IMR-90 (cell line): Measurements from ENCODE around the gene ARMCX4. TPM values are rescaled to one million over a fixed set of nuclear protein-coding genes. Genes with fewer than 3 reads are reported as not detected.

Experiments
- ATAC-seq: fragments of 200-7000 bp; cut with Tn5 transposase; 2 replicates; pipeline ENCODE4 v1.9.1; 2020; ENCODE audit warnings: low read depth, mild to moderate bottlenecking, moderate library complexity
- BruUV-seq: library from RNA; stranded (reverse); fragments of 400-500 nt; replicated peaks from 2 replicates; lab custom pipeline; 2021; lab: Mats Ljungman, UMichigan
- CTCF ChIA-PET: fragments of 300-600 bp; formaldehyde crosslinking; extraction: SDS; loops from one replicate; lab custom pipeline; 2021; ENCODE audit warnings: antibody characterized with exemption; lab: Yijun Ruan, JAX
- POLR2A ChIA-PET: fragments of 300-600 bp; sonication (Branson Sonifier 250); formaldehyde crosslinking; loops from one replicate; lab custom pipeline; 2022; ENCODE audit warnings: antibody characterized with exemption; ENCODE audit not compliant: unreplicated experiment; lab: Charles Lee
- DNase-seq: peaks from one replicate; pipeline ENCODE4 v3.0.0; 2013
- H2AFZ ChIP-seq: replicated peaks from 2 replicates; pipeline ENCODE3; 2013; ENCODE audit warnings: low read length, mild to moderate bottlenecking; ENCODE audit not compliant: poor library complexity
- H2AK5ac ChIP-seq: 2 replicates; pipeline ENCODE4 v1.6.1; 2013; ENCODE audit warnings: low read depth, low read length, inconsistent platforms
- H2AK9ac ChIP-seq: replicated peaks from 2 replicates; pipeline ENCODE3; 2013; ENCODE audit warnings: mild to moderate bottlenecking, low read depth, low read length, moderate library complexity; ENCODE audit not compliant: poor library complexity
- H2BK120ac ChIP-seq: 2 replicates; pipeline ENCODE4 v1.6.1; 2013; ENCODE audit warnings: low read depth, low read length, inconsistent platforms
- H2BK15ac ChIP-seq: 3 replicates; pipeline ENCODE4 v1.6.1; 2013; ENCODE audit warnings: low read depth, low read length, inconsistent platforms
- H2BK20ac ChIP-seq: 2 replicates; pipeline ENCODE4 v1.6.1; 2013; ENCODE audit warnings: low read depth, mild to moderate bottlenecking, inconsistent platforms, low read length, moderate library complexity
- H2BK5ac ChIP-seq: 2 replicates; pipeline ENCODE4 v1.6.1; 2013; ENCODE audit warnings: mild to moderate bottlenecking, low read depth, low read length, inconsistent platforms; ENCODE audit not compliant: poor library complexity, severe bottlenecking
- H3K14ac ChIP-seq: replicated peaks from 2 replicates; pipeline ENCODE4 v1.6.1; 2013; ENCODE audit warnings: low read depth, low read length, inconsistent platforms
- H3K18ac ChIP-seq: 2 replicates; pipeline ENCODE4 v1.6.1; 2013; ENCODE audit warnings: low read depth, low read length, control low read depth
- H3K23ac ChIP-seq: 2 replicates; pipeline ENCODE4 v1.6.1; 2013; ENCODE audit warnings: low read depth, low read length, inconsistent platforms
- H3K27ac ChIP-seq: 2 replicates; pipeline ENCODE4 v1.5.1; 2013; ENCODE audit warnings: mild to moderate bottlenecking, control low read depth, low read length; ENCODE audit not compliant: insufficient read depth
- H3K27me3 ChIP-seq: 2 replicates; pipeline ENCODE4 v1.6.1; 2013; ENCODE audit warnings: low read length; ENCODE audit not compliant: control insufficient read depth, insufficient read depth
- H3K36me3 ChIP-seq: 2 replicates; pipeline ENCODE4 v1.6.1; 2013; ENCODE audit warnings: low read length, mixed read lengths; ENCODE audit not compliant: control insufficient read depth, insufficient read depth
- H3K4ac ChIP-seq: 2 replicates; pipeline ENCODE4 v1.6.1; 2013; ENCODE audit warnings: low read depth, low read length, inconsistent platforms
- H3K4me1 ChIP-seq: 2 replicates; pipeline ENCODE4 v1.6.1; 2013; ENCODE audit warnings: low read length, mixed read lengths; ENCODE audit not compliant: control insufficient read depth, insufficient read depth
- H3K4me2 ChIP-seq: 2 replicates; pipeline ENCODE4 v1.6.1; 2013; ENCODE audit warnings: low read depth, mild to moderate bottlenecking, control low read depth, low read length, moderate library complexity
- H3K4me3 ChIP-seq: 2 replicates; pipeline ENCODE4 v1.5.1; 2013; ENCODE audit warnings: low read depth, mild to moderate bottlenecking, control low read depth, low read length, moderate library complexity; ENCODE audit not compliant: insufficient read depth
- H3K56ac ChIP-seq: 2 replicates; pipeline ENCODE4 v1.6.1; 2013; ENCODE audit warnings: low read length, inconsistent platforms; ENCODE audit not compliant: insufficient read depth; ENCODE audit errors: extremely low read depth
- H3K79me1 ChIP-seq, 2 experiments: 2 replicates each; pipeline ENCODE4 v1.6.1; 2013; ENCODE audit warnings: low read length in 2 of 2, inconsistent platforms in 1 of 2, low read depth in 1 of 2
- H3K9ac ChIP-seq: 2 replicates; pipeline ENCODE4 v1.6.1; 2013; ENCODE audit warnings: low read depth, low read length, control low read depth
- H3K9me1 ChIP-seq: 2 replicates; pipeline ENCODE4 v1.6.1; 2013; ENCODE audit warnings: low read length, inconsistent platforms; ENCODE audit not compliant: insufficient read depth
- H3K9me3 ChIP-seq: 2 replicates; pipeline ENCODE4 v1.6.1; 2013; ENCODE audit warnings: low read length; ENCODE audit not compliant: control insufficient read depth, insufficient read depth
- H4K20me1 ChIP-seq: 2 replicates; pipeline ENCODE4 v1.6.1; 2013; ENCODE audit warnings: low read length, inconsistent platforms; ENCODE audit not compliant: insufficient read depth
- H4K5ac ChIP-seq: 2 replicates; pipeline ENCODE4 v1.6.1; 2013; ENCODE audit warnings: mild to moderate bottlenecking, low read depth, low read length, control low read depth
- H4K8ac ChIP-seq, 2 experiments: 2 replicates each; pipeline ENCODE4 v1.6.1; 2013; ENCODE audit warnings: low read depth in 2 of 2, low read length in 2 of 2, control low read depth in 1 of 2, inconsistent platforms in 1 of 2
- H4K91ac ChIP-seq: 2 replicates; pipeline ENCODE4 v1.6.1; 2013; ENCODE audit warnings: low read depth, low read length, inconsistent platforms; ENCODE audit not compliant: insufficient read depth
- BHLHE40 ChIP-seq: fragments of 150-350 bp; IDR thresholded peaks from 2 replicates; pipeline ENCODE4 v1.6.1; 2016; ENCODE audit warnings: mild to moderate bottlenecking, low read depth, low read length
- CEBPB ChIP-seq: IDR thresholded peaks from 2 replicates; pipeline ENCODE4 v1.6.1; 2012; ENCODE audit warnings: low read depth, low read length, improper control_type of control experiment
- CHD1 ChIP-seq: IDR thresholded peaks from 2 replicates; pipeline ENCODE4 v1.6.1; 2012; ENCODE audit warnings: low read depth, low read length, improper control_type of control experiment
- CTCF ChIP-seq: conservative IDR thresholded peaks from 2 replicates; pipeline ENCODE4 v1.5.1; 2012; ENCODE audit warnings: mild to moderate bottlenecking, low read depth, low read length, improper control_type of control experiment
- ELK1 ChIP-seq: fragments of 150-350 bp; IDR thresholded peaks from 2 replicates; pipeline ENCODE4 v1.6.1; 2016; ENCODE audit warnings: low read depth, mild to moderate bottlenecking, low read length, moderate library complexity, borderline replicate concordance
- FOS ChIP-seq: fragments of 150-350 bp; IDR thresholded peaks from 2 replicates; pipeline ENCODE4 v1.6.1; 2016; ENCODE audit warnings: low read depth, low read length
- MAFK ChIP-seq: IDR thresholded peaks from 2 replicates; pipeline ENCODE4 v1.6.1; 2012; ENCODE audit warnings: low read depth, low read length, improper control_type of control experiment
- MAZ ChIP-seq: IDR thresholded peaks from 2 replicates; pipeline ENCODE4 v1.6.1; 2012; ENCODE audit warnings: low read depth, mild to moderate bottlenecking, low read length, improper control_type of control experiment, moderate library complexity, borderline replicate concordance
- MXI1 ChIP-seq: IDR thresholded peaks from 2 replicates; pipeline ENCODE4 v1.6.1; 2012; ENCODE audit warnings: low read depth, mild to moderate bottlenecking, low read length, moderate library complexity, borderline replicate concordance
- NFE2L2 ChIP-seq: fragments of 150-350 bp; IDR thresholded peaks from 2 replicates; pipeline ENCODE4 v1.6.1; 2016; ENCODE audit warnings: low read depth, mild to moderate bottlenecking, low read length
- POLR2A ChIP-seq: IDR thresholded peaks from 2 replicates; pipeline ENCODE4 v1.6.1; 2012; ENCODE audit warnings: mild to moderate bottlenecking, low read depth, low read length
- RAD21 ChIP-seq: IDR thresholded peaks from 2 replicates; pipeline ENCODE4 v1.6.1; 2012; ENCODE audit warnings: low read length, improper control_type of control experiment
- RCOR1 ChIP-seq: IDR thresholded peaks from 2 replicates; pipeline ENCODE4 v1.6.1; 2012; ENCODE audit warnings: mild to moderate bottlenecking, low read length, improper control_type of control experiment; ENCODE audit not compliant: insufficient replicate concordance
- RFX5 ChIP-seq: IDR thresholded peaks from 2 replicates; pipeline ENCODE4 v1.8.0; 2012; ENCODE audit warnings: low read depth, mild to moderate bottlenecking, low read length, moderate library complexity
- SMC3 ChIP-seq: fragments of 150-350 bp; IDR thresholded peaks from 2 replicates; pipeline ENCODE4 v1.6.1; 2016; ENCODE audit warnings: low read depth, mild to moderate bottlenecking, antibody characterized with exemption, low read length, moderate library complexity
- USF2 ChIP-seq: fragments of 150-350 bp; IDR thresholded peaks from 2 replicates; pipeline ENCODE4 v1.6.1; 2017; ENCODE audit warnings: mild to moderate bottlenecking, antibody characterized with exemption, low read length, low read depth
- WGBS, 2 experiments: methylation state at CpG; one replicate each; pipeline versions ENCODE4 v1.1.5 to v1.1.7; 2013; ENCODE audit warnings: missing lambda C conversion rate in 2 of 2; ENCODE audit not compliant: insufficient read length in 1 of 2; ENCODE audit errors: extremely low coverage in 2 of 2; 5-methylcytosine and 5-hydroxymethylcytosine counted together
- dilution Hi-C: fragments of 300-500 bp; cut with HindIII; formaldehyde crosslinking; loops from one replicate; pipeline ENCODE4 v1.14.3; 2018; ENCODE audit warnings: low sequenced_read_pairs; ENCODE audit not compliant: unreplicated experiment
- in situ Hi-C: fragments of 300-500 bp; cut with MboI; formaldehyde crosslinking; loops from 3 replicates; pipeline ENCODE4 v1.14.3; 2019; ENCODE audit warnings: low sequenced_read_pairs, inconsistent platforms, mixed read lengths
- intact Hi-C: fragments of 100-400 bp; cut with micrococcal nuclease; formaldehyde crosslinking; loops from 2 replicates; pipeline ENCODE4 v1.10.0; 2022
- polyA plus RNA-seq, 3 experiments: library from polyadenylated mRNA; depleted of rRNA; stranded (reverse); fragments of >200 nt; gene quantifications; 2 replicates each; pipeline ENCODE4 v1.2.3, GENCODE V29; 2012; ENCODE audit warnings: low replicate concordance in 1 of 3
- total RNA-seq: library from RNA; depleted of rRNA; stranded (reverse); fragments of >200 nt; gene quantifications from 2 replicates; pipeline ENCODE4 v1.2.3, GENCODE V29; 2012

ARMCX4 gene
- total and polyA plus RNA-seq, 2 of the 4 experiments (the other 2 are of a cell fraction), result 2.3 to 4.2 TPM

- dilution Hi-C loops, result no loop called here
- Histone ChIP-seq H2BK5ac (no peak overlapping the region), H3K18ac (no peak overlapping the region), H3K56ac (no peak overlapping the region), H3K14ac (no peak overlapping the region), H3K36me3 (no peaks in the 10 kb centered on the region), H2BK20ac (no peak overlapping the region), H2BK120ac (no peak overlapping the region), H3K4me2 (no peak overlapping the region), H3K9me3 (no peaks in the 10 kb centered on the region), H2BK15ac (no peak overlapping the region), H2AK5ac (no peak overlapping the region), H4K8ac (no peak overlapping the region), H3K23ac (no peak overlapping the region), H3K4ac (no peak overlapping the region), H3K4me1 (no peaks in the 10 kb centered on the region), H4K5ac (no peak overlapping the region), H3K27me3 (no peaks in the 10 kb centered on the region), H4K91ac (no peak overlapping the region), H2AFZ (no peak overlapping the region), H3K9me1 (no peaks in the 10 kb centered on the region), H3K9ac (no peak overlapping the region), H3K4me3 (no peak overlapping the region), H2AK9ac (no peak overlapping the region), H4K20me1 (no peaks in the 10 kb centered on the region), H3K79me1 (no peaks in the 10 kb centered on the region), H3K27ac (no peak overlapping the region)
- peak; percentile 24; the same call in 1 of the 2 replicates for ATAC-seq
- DNase-seq, result no peak
- in situ Hi-C loops, result no loop called here
- intact Hi-C loops, result no loop called here
- TF ChIP-seq RFX5, result no peak
- TF ChIP-seq MXI1, result no peak
- TF ChIP-seq RCOR1, result no peak
- no peak for TF ChIP-seq FOS
- no peak for TF ChIP-seq NFE2L2
- TF ChIP-seq MAFK, result no peak
- TF ChIP-seq CTCF, result no peak
- no peak for TF ChIP-seq BHLHE40
- TF ChIP-seq CHD1, result no peak
- no peak for TF ChIP-seq CEBPB
- TF ChIP-seq POLR2A, result no peak
- no peak for TF ChIP-seq RAD21
- no peak for TF ChIP-seq SMC3
- TF ChIP-seq USF2, result no peak
- TF ChIP-seq MAZ, result no peak
- TF ChIP-seq ELK1, result no peak
- CTCF ChIA-PET, result no interaction called here
- POLR2A ChIA-PET, result no interaction called here
- BruUV-seq, result no TSS peak
- WGBS, 2 experiments, result no CpG with 5 or more reads among the region's 1 CpG
These were observed 24.6 kb upstream of the ARMCX4 start for GRCh38 chrX:101460669-101461068.
